ENCODE data around the gene MRPL44.

DNA sequence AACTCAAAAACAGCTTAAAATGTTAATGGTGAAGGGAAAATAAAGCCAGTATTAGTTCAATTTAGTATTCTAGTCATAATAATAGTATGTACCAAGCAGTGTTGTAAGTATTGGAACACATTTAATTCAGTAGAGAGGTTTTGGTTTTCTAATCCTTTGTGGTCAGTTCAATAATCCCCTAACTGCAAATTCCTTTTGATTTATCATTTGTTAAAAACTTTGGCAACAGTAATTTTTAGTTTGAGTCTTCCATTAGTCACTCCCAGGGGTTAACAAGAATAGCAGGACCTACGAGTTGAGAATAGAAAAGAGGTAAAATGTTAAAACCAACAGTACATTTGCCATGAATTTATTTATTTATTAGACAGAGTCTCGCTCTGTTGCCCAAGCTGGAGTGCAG, 10.7 kb downstream of the MRPL44 start:
- no peak for TF ChIP-seq CTCF (IDR thresholded peaks at IDR 0.05)
- no peak for TF ChIP-seq EZH2 (IDR thresholded peaks at IDR 0.05)
- TF ChIP-seq EZH2phosphoT487 (IDR thresholded peaks at IDR 0.05) = no peak
